K562 (cell line): ENCODE measurements around the gene UBXN11. TPM values are rescaled to one million over a fixed set of nuclear protein-coding genes. Genes with fewer than 3 reads are reported as not detected.

Source experiments
- ARHGAP35 ChIP-seq: fragments of 450-650 bp; IDR thresholded peaks from 2 replicates; pipeline ENCODE4 v1.6.1; 2018; ENCODE audit not compliant: partially characterized antibody
- DLX4 ChIP-seq: fragments of 250-450 bp; sonication (Bioruptor Pico); IDR thresholded peaks from 2 replicates; pipeline ENCODE4 v1.6.1; 2021; ENCODE audit warnings: mild to moderate bottlenecking
- GTF2F1 ChIP-seq: IDR thresholded peaks from 2 replicates; pipeline ENCODE4 v1.6.1; 2011; ENCODE audit warnings: low read depth, low read length, improper control_type of control experiment
- MBD1 ChIP-seq: fragments of 250-450 bp; sonication (Bioruptor Pico); IDR thresholded peaks from 2 replicates; pipeline ENCODE4 v1.8.0; 2022; ENCODE audit warnings: inconsistent platforms
- NCOA6 ChIP-seq: fragments of 450-650 bp; IDR thresholded peaks from 2 replicates; pipeline ENCODE4 v1.6.1; 2017; ENCODE audit warnings: mild to moderate bottlenecking
- NFE2L1 ChIP-seq: fragments of 450-650 bp; IDR thresholded peaks from 2 replicates; pipeline ENCODE4 v1.6.1; 2016; ENCODE audit warnings: missing genetic modification characterization, low read depth, mild to moderate bottlenecking, missing compliant biosample characterization, moderate library complexity, borderline replicate concordance
- NR2C2 ChIP-seq, 2 experiments: fragments of 200-800 bp in 1 of 2; sonication (Bioruptor generic) in 1 of 2; sonication (generic) in 1 of 2; formaldehyde crosslinking in 1 of 2; IDR thresholded peaks; 2 replicates each; pipeline versions ENCODE4 v1.6.1 to v1.8.0; 2016 to 2022; ENCODE audit warnings: mild to moderate bottlenecking in 1 of 2, missing compliant biosample characterization in 1 of 2, missing genetic modification characterization in 1 of 2, missing genetic modification reagents in 1 of 2
- REST ChIP-seq, 2 experiments: fragments of 450-650 bp; formaldehyde crosslinking in 1 of 2; IDR thresholded peaks; 2 replicates each; pipeline versions ENCODE4 v1.4.0 to v1.6.1; 2014 to 2020; ENCODE audit warnings: mild to moderate bottlenecking in 2 of 2, borderline replicate concordance in 1 of 2, low read depth in 1 of 2
- SRSF9 ChIP-seq: fragments of 200-400 bp; formaldehyde crosslinking; IDR thresholded peaks from 2 replicates; pipeline ENCODE4 v1.6.1; 2017; ENCODE audit warnings: low read depth, low read length, borderline replicate concordance
- TCFL5 ChIP-seq: fragments of 250-450 bp; sonication (Bioruptor Pico); conservative IDR thresholded peaks from 2 replicates; pipeline ENCODE4 v1.6.1; 2021; ENCODE audit warnings: mild to moderate bottlenecking, moderate library complexity, matching md5 sums
- TRIM28 ChIP-seq: fragments of 450-650 bp; IDR thresholded peaks from 2 replicates; pipeline ENCODE4 v1.6.1; 2017
- VEZF1 ChIP-seq: fragments of 200-800 bp; sonication (Bioruptor generic); IDR thresholded peaks from 2 replicates; pipeline ENCODE4 v1.6.1; 2017; ENCODE audit warnings: missing genetic modification characterization, missing compliant biosample characterization
- ZNF174 ChIP-seq: fragments of 250-450 bp; sonication (Bioruptor Pico); IDR thresholded peaks from 2 replicates; pipeline ENCODE4 v1.4.0; 2020; ENCODE audit warnings: mild to moderate bottlenecking
- ZNF717 ChIP-seq: fragments of 250-450 bp; sonication (Bioruptor Pico); IDR thresholded peaks from 2 replicates; pipeline ENCODE4 v1.5.0; 2021
- polyA plus RNA-seq, 8 experiments: library from polyadenylated mRNA; depleted of rRNA in 4 of 8; stranded (reverse) in 5 of 8; unstranded in 3 of 8; fragments of >200 nt; fragmentation: Nextera tagmentation in 2 of 8; fragmentation: Illumina TruSeq in 1 of 8; extraction: Ambion mirVana in 2 of 8; extraction: Trizol in 1 of 8; gene quantifications; 2 replicates each; pipeline versions ENCODE4 v1.2.1 to v1.2.3, GENCODE V29; 2011 to 2014; ENCODE audit warnings: inconsistent platforms in 1 of 8, missing spikeins in 1 of 8
- total RNA-seq, 7 experiments: library from RNA; depleted of rRNA in 6 of 7; stranded (reverse); fragments of >200 nt in 6 of 7; fragmentation: Illumina TruSeq in 2 of 7; extraction: Trizol in 2 of 7; gene quantifications; 2 replicates each; pipeline versions ENCODE4 v1.2.1 to v1.2.3, GENCODE V29; 2011 to 2021; ENCODE audit warnings: low replicate concordance in 1 of 7

The UBXN11 gene
- total and polyA plus RNA-seq, 9 of the 15 experiments (the other 6 are each of a cell fraction or from before 2014, with no cell fraction given) = 0.48 to 34.3 (median 11.3) TPM

GRCh38 chr1:26279456-26280332, 26.7 kb downstream of the UBXN11 start, which contains the start of gene SH3BGRL3 (continued):
- no peak for TF ChIP-seq SRSF9
- 0 out of 2 replicates have a peak, but pooled peaks have one; percentile 22 for TF ChIP-seq ZNF717 (CRISPR knock-in tag)
- no peak for TF ChIP-seq TCFL5
- no peak for TF ChIP-seq NFE2L1 (tag)
- no peak for TF ChIP-seq NCOA6
- no peak for TF ChIP-seq ZNF174
- TF ChIP-seq ARHGAP35 = no peak
- peak; percentile 78 for TF ChIP-seq VEZF1 (CRISPR knock-in tag)
- no peak for TF ChIP-seq DLX4 (CRISPR knock-in tag)
- TF ChIP-seq TRIM28 = peak; percentile 62
- peak; percentile 30; the same call in 1 of the 2 replicates for TF ChIP-seq REST (IDR thresholded peaks at IDR 0.05; ENCODE audit: borderline replicate concordance)
- peak; percentile 69; the same call in 1 of the 2 replicates for TF ChIP-seq REST (CRISPR knock-in tag; IDR thresholded peaks at IDR 0.05; ENCODE audit: low read depth)
- TF ChIP-seq GTF2F1 = no peak
- no peak for TF ChIP-seq MBD1 (CRISPR knock-in tag)
- peak; percentile 67 for TF ChIP-seq NR2C2 (CRISPR knock-in tag; IDR thresholded peaks at IDR 0.05)
- peak; percentile 55; the same call in 1 of the 2 replicates for TF ChIP-seq NR2C2 (tag; IDR thresholded peaks at IDR 0.05)
